Uterus (tissue), 4 donors: Measurements from ENCODE around the gene KLHDC2. TPM values are rescaled to one million over a fixed set of nuclear protein-coding genes. Genes with fewer than 3 reads are reported as not detected.
"Not testable (repeated sequence)": the region's sequence is repeated elsewhere in the genome, so short reads cannot be mapped to it uniquely, and the experiment has no call there.

ENCODE experiments used
- DNase-seq, 2 donors: peaks; one replicate each; pipeline ENCODE4 v3.0.0-alpha.2; 2019 to 2020
- H3K27ac ChIP-seq, 2 donors: fragments of 200-600 bp; sonication (generic); 1 replicate in 1 of 2; 2 replicates in 1 of 2; pipeline ENCODE4 v1.5.1; 2016 to 2018
- H3K27me3 ChIP-seq, 2 donors: fragments of 200-600 bp; sonication (generic); one replicate each; pipeline ENCODE4 v1.5.1; 2018 to 2019; ENCODE audit warnings: control low read depth in 1 of 2
- H3K36me3 ChIP-seq, 2 donors: fragments of 200-600 bp; sonication (generic); one replicate each; pipeline ENCODE4 v1.5.1; 2019; ENCODE audit warnings: control low read depth in 1 of 2
- H3K4me1 ChIP-seq, 2 donors: fragments of 200-600 bp; sonication (generic); one replicate each; pipeline ENCODE4 v1.5.1; 2018 to 2019; ENCODE audit warnings: control low read depth in 1 of 2
- H3K4me3 ChIP-seq, 2 donors: fragments of 200-600 bp; sonication (generic); 1 replicate in 1 of 2; 2 replicates in 1 of 2; pipeline ENCODE4 v1.5.1; 2018 to 2019; ENCODE audit warnings: mild to moderate bottlenecking in 1 of 2
- H3K9me3 ChIP-seq, 2 donors: fragments of 200-600 bp; sonication (generic); one replicate each; pipeline ENCODE4 v1.5.1; 2019; ENCODE audit warnings: control low read depth in 1 of 2
- POLR2A ChIP-seq, 2 donors: fragments of 450-650 bp; IDR thresholded peaks; one replicate each; pipeline ENCODE4 v1.6.1; 2016; ENCODE audit warnings: antibody characterized with exemption in 2 of 2, mild to moderate bottlenecking in 1 of 2, moderate library complexity in 1 of 2
- intact Hi-C: fragments of 100-400 bp; cut with DNase I; formaldehyde crosslinking; loops from one replicate; pipeline ENCODE4 v1.15.1; 2023; ENCODE audit warnings: low total_unique reads
- total RNA-seq, 4 donors: library from RNA; depleted of rRNA in 3 of 4; stranded (reverse); fragments of >200 nt in 3 of 4; gene quantifications; one replicate each; pipeline versions ENCODE4 v1.1.0 to v1.2.4, GENCODE V29; 2014 to 2023
- TF ChIP-seq, protein P1 (sequence below), 4 experiments: fragments of 200-600 bp in 2 of 4; fragments of 450-650 bp in 2 of 4; sonication (generic) in 2 of 4; IDR thresholded peaks; one replicate each; pipeline ENCODE4 v1.5.1; 2016 to 2019; ENCODE audit warnings: antibody characterized with exemption in 4 of 4, mild to moderate bottlenecking in 2 of 4, moderate library complexity in 1 of 4
- donor health status: DM: yes; HTN: yes; CAD: no.

The KLHDC2 gene
- total RNA-seq, 4 donors from 2014 or later, result 63.0 to 156 (median 120) TPM

DNA sequence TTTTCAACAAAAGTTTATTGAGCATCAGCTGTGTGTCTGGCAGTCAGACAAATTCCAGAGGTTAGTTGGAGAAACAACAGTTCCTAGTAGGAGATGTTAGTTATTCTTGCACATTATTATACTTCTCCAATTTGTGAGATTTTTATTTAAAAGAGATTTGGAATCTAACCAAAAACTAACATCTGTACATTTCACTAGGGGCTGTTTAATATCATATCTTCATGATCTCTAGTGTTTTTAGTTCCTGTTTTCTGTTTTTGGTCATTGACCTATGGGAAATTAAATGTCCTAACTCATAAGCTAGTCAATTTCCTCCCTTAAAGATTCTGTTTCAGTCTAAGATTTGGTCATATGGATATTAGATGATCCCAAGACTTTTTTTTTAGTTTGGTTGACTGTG lies 34.1 kb upstream of the KLHDC2 start:
- DNase-seq, result no peak
- no peak for TF ChIP-seq POLR2A (IDR thresholded peaks at IDR 0.05)
- TF ChIP-seq, protein P1, sequence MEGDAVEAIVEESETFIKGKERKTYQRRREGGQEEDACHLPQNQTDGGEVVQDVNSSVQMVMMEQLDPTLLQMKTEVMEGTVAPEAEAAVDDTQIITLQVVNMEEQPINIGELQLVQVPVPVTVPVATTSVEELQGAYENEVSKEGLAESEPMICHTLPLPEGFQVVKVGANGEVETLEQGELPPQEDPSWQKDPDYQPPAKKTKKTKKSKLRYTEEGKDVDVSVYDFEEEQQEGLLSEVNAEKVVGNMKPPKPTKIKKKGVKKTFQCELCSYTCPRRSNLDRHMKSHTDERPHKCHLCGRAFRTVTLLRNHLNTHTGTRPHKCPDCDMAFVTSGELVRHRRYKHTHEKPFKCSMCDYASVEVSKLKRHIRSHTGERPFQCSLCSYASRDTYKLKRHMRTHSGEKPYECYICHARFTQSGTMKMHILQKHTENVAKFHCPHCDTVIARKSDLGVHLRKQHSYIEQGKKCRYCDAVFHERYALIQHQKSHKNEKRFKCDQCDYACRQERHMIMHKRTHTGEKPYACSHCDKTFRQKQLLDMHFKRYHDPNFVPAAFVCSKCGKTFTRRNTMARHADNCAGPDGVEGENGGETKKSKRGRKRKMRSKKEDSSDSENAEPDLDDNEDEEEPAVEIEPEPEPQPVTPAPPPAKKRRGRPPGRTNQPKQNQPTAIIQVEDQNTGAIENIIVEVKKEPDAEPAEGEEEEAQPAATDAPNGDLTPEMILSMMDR (IDR thresholded peaks at IDR 0.05), result no peak
- no peaks in the 10 kb centered on the region for H3K36me3 ChIP-seq
- H3K27ac ChIP-seq, result no peak overlapping the region
- no peaks in the 10 kb centered on the region for H3K9me3 ChIP-seq
- H3K4me3 ChIP-seq, result no peak overlapping the region
- no peaks in the 10 kb centered on the region for H3K4me1 ChIP-seq
- no peaks in the 10 kb centered on the region for H3K27me3 ChIP-seq
- intact Hi-C loops, result no loop called here

DNA sequence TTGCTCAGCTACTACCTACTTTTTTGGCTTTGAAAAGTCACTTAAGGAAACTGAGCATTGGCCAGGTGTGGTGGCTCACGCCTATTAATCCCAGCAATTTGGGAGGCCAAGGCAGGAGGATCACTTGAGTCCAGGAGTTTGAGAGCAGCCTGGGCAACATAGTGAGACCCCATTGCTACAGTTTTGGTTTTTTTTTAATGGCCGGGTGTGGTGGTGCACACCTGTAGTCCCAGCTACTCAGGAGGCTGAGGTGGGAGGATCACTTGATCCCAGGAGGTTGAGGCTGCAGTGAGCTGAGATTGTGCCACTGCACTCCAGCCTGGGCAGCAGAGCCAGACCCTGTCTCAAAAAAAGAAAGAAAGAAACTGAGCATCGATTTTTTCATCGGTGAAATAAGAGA lies 32.3 kb upstream of the KLHDC2 start:
- intact Hi-C loops, DNase-seq, H3K9me3 ChIP-seq, H3K36me3 ChIP-seq, H3K27me3 ChIP-seq, H3K4me3 ChIP-seq, H3K27ac ChIP-seq, H3K4me1 ChIP-seq: not testable (repeated sequence)

GRCh38 chr14:49745191-49745590 lies 22.8 kb upstream of the KLHDC2 start:
- no peak for TF ChIP-seq POLR2A (IDR thresholded peaks at IDR 0.05)
- intact Hi-C loops, result no loop called here
- no peak overlapping the region for H3K27ac ChIP-seq
- no peaks in the 10 kb centered on the region for H3K4me1 ChIP-seq
- no peaks in the 10 kb centered on the region for H3K27me3 ChIP-seq
- H3K36me3 ChIP-seq, result no peaks in the 10 kb centered on the region
- H3K9me3 ChIP-seq, result no peaks in the 10 kb centered on the region
- DNase-seq, result no peak
- H3K4me3 ChIP-seq, result no peak overlapping the region

- intact Hi-C loops, H3K27me3 ChIP-seq, H3K4me1 ChIP-seq, DNase-seq, H3K27ac ChIP-seq, H3K9me3 ChIP-seq, H3K36me3 ChIP-seq, H3K4me3 ChIP-seq: not testable (repeated sequence)
These were observed 21.5 kb upstream of the KLHDC2 start for GRCh38 chr14:49746476-49746875.

DNA sequence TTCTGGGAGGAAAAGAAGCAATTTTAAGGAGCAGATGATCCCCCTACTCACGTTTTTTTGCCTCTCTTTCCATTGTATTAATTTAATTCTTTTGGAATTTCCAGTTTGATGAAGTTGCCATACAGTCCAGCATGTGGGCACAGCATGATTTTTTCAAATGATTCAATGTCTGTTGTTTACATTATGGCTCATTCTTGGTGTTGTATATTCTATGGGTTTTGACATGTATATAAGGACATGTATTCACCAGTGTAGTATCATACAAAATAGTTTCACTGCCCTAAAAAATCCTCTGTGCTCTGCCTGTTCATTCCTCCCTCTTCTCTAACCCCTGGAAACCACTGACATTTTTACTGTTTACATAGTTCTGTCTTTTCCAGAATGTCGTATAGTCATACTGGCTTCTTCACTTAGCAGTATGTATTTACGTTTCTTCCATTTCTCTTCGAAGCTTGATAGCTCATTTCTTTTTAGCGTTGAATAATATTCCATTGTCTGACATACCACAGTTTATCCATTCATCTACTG lies 13.3 kb upstream of the KLHDC2 start:
- Histone ChIP-seq H3K9me3 (no peaks in the 10 kb centered on the region), H3K36me3 (no peaks in the 10 kb centered on the region), H3K27me3 (peaks cover 0 to 4% of the 10 kb centered on the region in 2 donors), H3K4me1 (no peaks in the 10 kb centered on the region), H3K4me3 (no peak overlapping the region), H3K27ac (no peak overlapping the region)
- TF ChIP-seq, protein P1 (IDR thresholded peaks at IDR 0.05), result no peak
- no peak for TF ChIP-seq POLR2A (IDR thresholded peaks at IDR 0.05)
- intact Hi-C loops, result no loop called here
- DNase-seq, result no peak

DNA sequence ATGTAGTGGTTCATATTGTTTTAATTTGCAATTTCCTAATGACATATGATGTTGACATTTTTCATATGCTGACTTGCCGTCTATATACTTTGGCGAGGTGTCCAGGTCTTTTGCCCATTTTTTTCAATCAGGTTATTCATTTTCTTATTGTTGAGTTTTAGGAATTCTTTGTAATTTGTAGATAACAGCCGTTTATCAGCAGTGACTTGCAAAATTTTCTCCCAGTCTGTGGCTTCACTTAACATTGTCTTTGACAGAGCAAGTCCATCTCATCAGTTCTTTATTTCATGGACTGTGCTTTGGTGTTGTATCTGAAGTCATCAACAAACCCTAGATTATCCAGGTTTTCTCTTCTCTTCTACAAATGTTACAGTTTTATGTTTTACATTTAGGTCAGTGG lies 12.6 kb upstream of the KLHDC2 start:
- no peak for DNase-seq
- Histone ChIP-seq H3K36me3 (no peaks in the 10 kb centered on the region), H3K4me1 (no peaks in the 10 kb centered on the region), H3K4me3 (no peak overlapping the region), H3K27ac (no peak overlapping the region), H3K27me3 (peaks cover 0 to 4% of the 10 kb centered on the region in 2 donors), H3K9me3 (no peaks in the 10 kb centered on the region)
- TF ChIP-seq, protein P1 (IDR thresholded peaks at IDR 0.05), result no peak
- no peak for TF ChIP-seq POLR2A (IDR thresholded peaks at IDR 0.05)
- intact Hi-C loops, result no loop called here
